Pancreas (tissue), 8 donors: ENCODE data around the gene UNC13A. TPM values are rescaled to one million over a fixed set of nuclear protein-coding genes. Genes with fewer than 3 reads are reported as not detected.

Experiments
- polyA plus RNA-seq, 2 donors: library from polyadenylated mRNA; stranded (reverse); fragments of 200-250 nt; gene quantifications; one replicate each; pipeline ENCODE4 v1.2.3, GENCODE V29; 2013
- total RNA-seq, 6 donors: library from RNA; stranded (reverse); fragmentation: NEBNext Ultra II Directional in 4 of 6; extraction: Animal tissue kit (Norgen Biotek cat#: 25700) in 4 of 6; gene quantifications; one replicate each; pipeline versions ENCODE4 v1.2.1 to v1.2.4, GENCODE V29; 2021 to 2023
- donor health status: healthy with polysubstance abuse.
- donor health status: DM: no; HTN: no; CAD: no; lungs with moderate emphysema.
- donor health status: DM: no; HTN: no; CAD: no.
- donor health status: Bipolar disorder and iron deficiency.
- donor health status: DM: yes; HTN: yes; CAD: no.
- donor health status: DM: no; HTN: no; CAD: no.
- donor health status: DM: no; HTN: no; CAD: no.
- donor health status: DM: yes; HTN: yes; CAD: no.

Gene UNC13A
- total and polyA plus RNA-seq, 8 donors = 0.92 to 10.5 (median 2.2) TPM

Other genes with a start within 250 kb of the UNC13A start
- under 1 TPM; 0.13 to 1.00 (median 0.46) TPM for gene TMEM221, start 239.7 kb downstream of the UNC13A start, total RNA-seq
- under 1 TPM; 0.16 to 0.42 TPM for gene TMEM221, start 239.7 kb downstream of the UNC13A start, polyA plus RNA-seq
- not detected for gene NXNL1, start 227.4 kb downstream of the UNC13A start, total RNA-seq
- under 1 TPM in 1 of 2 donors, not detected in 1; 0.19 TPM for gene NXNL1, start 227.4 kb downstream of the UNC13A start, polyA plus RNA-seq
- gene SLC27A1, start 217.8 kb downstream of the UNC13A start, total RNA-seq = 10 to 100 TPM in 3 of 6 donors, 1 to 10 TPM in 3; 9.4 to 18.1 (median 10.2) TPM
- gene SLC27A1, start 217.8 kb downstream of the UNC13A start, polyA plus RNA-seq = 10 to 100 TPM; 31.4 to 37.1 TPM
- gene PGLS, start 176.7 kb downstream of the UNC13A start, total RNA-seq = 10 to 100 TPM; 28.8 to 53.8 (median 46.6) TPM
- 10 to 100 TPM; 53.6 to 65.8 TPM for gene PGLS, start 176.7 kb downstream of the UNC13A start, polyA plus RNA-seq
- 10 to 100 TPM; 13.5 to 50.6 (median 19.5) TPM for gene COLGALT1, start 132.7 kb downstream of the UNC13A start, total RNA-seq
- gene COLGALT1, start 132.7 kb downstream of the UNC13A start, polyA plus RNA-seq = 10 to 100 TPM; 27.6 to 34.4 TPM
- 10 to 100 TPM; 13.9 to 35.6 (median 21.3) TPM for gene MAP1S, start 31.1 kb upstream of the UNC13A start, total RNA-seq
- 10 to 100 TPM; 22.1 to 22.4 TPM for gene MAP1S, start 31.1 kb upstream of the UNC13A start, polyA plus RNA-seq
- 1 to 10 TPM in 3 of 6 donors, under 1 TPM in 3; 0.43 to 2.5 (median 1.2) TPM for gene FCHO1, start 63.1 kb upstream of the UNC13A start, total RNA-seq
- gene FCHO1, start 63.1 kb upstream of the UNC13A start, polyA plus RNA-seq = 1 to 10 TPM; 1.3 to 1.4 TPM
- gene B3GNT3, start 106.8 kb upstream of the UNC13A start, total RNA-seq = 1 to 10 TPM; 2.1 to 6.0 (median 3.9) TPM
- 1 to 10 TPM; 1.7 to 2.6 TPM for gene B3GNT3, start 106.8 kb upstream of the UNC13A start, polyA plus RNA-seq
- not detected for gene INSL3, start 133.2 kb upstream of the UNC13A start, total RNA-seq
- not detected for gene INSL3, start 133.2 kb upstream of the UNC13A start, polyA plus RNA-seq
- 1 to 10 TPM; 1.1 to 6.6 (median 1.7) TPM for gene JAK3, start 159.6 kb upstream of the UNC13A start, total RNA-seq
- gene JAK3, start 159.6 kb upstream of the UNC13A start, polyA plus RNA-seq = 1 to 10 TPM; 2.9 to 4.3 TPM
- 1,000 to 10,000 TPM; 1,116 to 2,379 (median 1,559) TPM for gene RPL18A, start 171.6 kb upstream of the UNC13A start, total RNA-seq
- gene RPL18A, start 171.6 kb upstream of the UNC13A start, polyA plus RNA-seq = 1,000 to 10,000 TPM; 1,339 to 1,436 TPM
- gene SLC5A5, start 183.6 kb upstream of the UNC13A start, total RNA-seq = under 1 TPM in 1 of 6 donors, not detected in 5; 0.16 TPM
- under 1 TPM in 1 of 2 donors, not detected in 1; 0.02 TPM for gene SLC5A5, start 183.6 kb upstream of the UNC13A start, polyA plus RNA-seq
- 10 to 100 TPM; 15.0 to 35.5 (median 28.9) TPM for gene CCDC124, start 244.7 kb upstream of the UNC13A start, total RNA-seq
- gene CCDC124, start 244.7 kb upstream of the UNC13A start, polyA plus RNA-seq = 10 to 100 TPM; 62.0 to 71.8 TPM